22Rv1 (cell line): Measurements from ENCODE around the gene CALCOCO2.
"Not testable (repeated sequence)": the region's sequence is repeated elsewhere in the genome, so short reads cannot be mapped to it uniquely, and the experiment has no call there.

ENCODE experiments used
- H3K27ac ChIP-seq: fragments of 450-650 bp; 2 replicates; pipeline ENCODE4 v1.5.1; 2017
- ZFX ChIP-seq: fragments of 450-650 bp; IDR thresholded peaks from 2 replicates; pipeline ENCODE4 v1.6.1; 2017; ENCODE audit warnings: antibody characterized with exemption, borderline replicate concordance
- TF ChIP-seq, protein P1 (sequence below): fragments of 450-650 bp; IDR thresholded peaks from 2 replicates; pipeline ENCODE4 v1.5.1; 2017; ENCODE audit warnings: mild to moderate bottlenecking

The CALCOCO2 gene

DNA sequence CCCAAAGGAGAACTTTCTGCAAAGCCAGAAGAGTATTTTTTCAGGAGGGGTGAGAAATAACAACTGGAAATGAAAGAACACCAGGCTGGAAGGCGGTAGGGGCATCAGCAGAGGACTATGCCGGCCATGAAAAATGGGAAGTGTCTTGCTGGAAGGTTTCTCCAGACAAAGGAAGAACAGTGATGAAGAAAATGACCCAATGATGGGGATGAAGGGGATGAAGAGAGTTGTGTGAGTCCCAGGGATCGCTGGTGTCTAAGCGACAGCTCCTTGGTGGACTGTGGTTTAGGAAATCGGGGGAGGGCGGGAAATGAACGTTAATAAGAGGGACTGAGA, 14.4 kb upstream of the CALCOCO2 start:
- H3K27ac ChIP-seq, result no peak overlapping the region
- TF ChIP-seq ZFX, result no peak
- TF ChIP-seq, protein P1, sequence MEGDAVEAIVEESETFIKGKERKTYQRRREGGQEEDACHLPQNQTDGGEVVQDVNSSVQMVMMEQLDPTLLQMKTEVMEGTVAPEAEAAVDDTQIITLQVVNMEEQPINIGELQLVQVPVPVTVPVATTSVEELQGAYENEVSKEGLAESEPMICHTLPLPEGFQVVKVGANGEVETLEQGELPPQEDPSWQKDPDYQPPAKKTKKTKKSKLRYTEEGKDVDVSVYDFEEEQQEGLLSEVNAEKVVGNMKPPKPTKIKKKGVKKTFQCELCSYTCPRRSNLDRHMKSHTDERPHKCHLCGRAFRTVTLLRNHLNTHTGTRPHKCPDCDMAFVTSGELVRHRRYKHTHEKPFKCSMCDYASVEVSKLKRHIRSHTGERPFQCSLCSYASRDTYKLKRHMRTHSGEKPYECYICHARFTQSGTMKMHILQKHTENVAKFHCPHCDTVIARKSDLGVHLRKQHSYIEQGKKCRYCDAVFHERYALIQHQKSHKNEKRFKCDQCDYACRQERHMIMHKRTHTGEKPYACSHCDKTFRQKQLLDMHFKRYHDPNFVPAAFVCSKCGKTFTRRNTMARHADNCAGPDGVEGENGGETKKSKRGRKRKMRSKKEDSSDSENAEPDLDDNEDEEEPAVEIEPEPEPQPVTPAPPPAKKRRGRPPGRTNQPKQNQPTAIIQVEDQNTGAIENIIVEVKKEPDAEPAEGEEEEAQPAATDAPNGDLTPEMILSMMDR, result no peak

DNA sequence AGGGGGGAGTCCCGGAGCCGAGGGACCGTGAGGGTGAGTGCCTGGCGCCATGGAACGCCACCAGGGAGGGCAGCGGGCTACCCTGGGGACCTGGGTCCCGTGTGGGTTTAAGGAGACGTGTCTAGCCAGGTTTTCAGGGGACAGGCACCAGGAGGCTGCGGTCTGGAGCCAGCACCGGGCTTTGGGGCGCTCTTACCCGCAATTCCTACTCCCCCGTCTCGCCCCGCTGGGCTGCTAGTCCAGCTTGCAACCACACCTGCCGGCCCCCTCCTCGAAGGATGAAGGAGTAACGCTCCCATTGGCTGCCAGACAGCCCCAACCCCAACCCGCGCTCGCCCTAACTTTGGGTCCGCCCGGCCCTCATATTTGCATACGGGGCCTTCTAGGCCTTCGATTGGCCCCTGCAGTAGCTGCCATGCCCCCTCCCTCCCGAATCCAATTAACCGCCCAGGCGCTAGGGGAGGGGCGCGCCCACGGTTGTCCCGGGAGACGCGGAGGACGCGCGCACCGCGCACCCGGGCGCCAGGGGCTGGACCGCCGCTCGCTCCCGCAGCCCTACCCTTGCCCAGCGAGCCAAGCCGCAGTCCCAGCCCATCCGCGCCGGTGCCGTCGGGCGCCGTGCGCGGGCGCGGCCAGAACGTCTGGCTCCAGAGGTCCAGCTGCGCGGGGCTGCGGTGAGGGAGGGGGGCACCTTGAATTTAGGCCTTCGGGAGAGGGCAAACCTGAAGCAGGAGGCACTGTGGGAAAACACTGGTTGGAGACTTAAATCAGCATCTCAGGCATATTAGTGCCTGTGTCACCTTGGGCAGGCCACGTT, 13.9 kb upstream of the CALCOCO2 start, which contains the start of gene TTLL6:
TSS of gene TTLL6 (minus strand) at position 456 of the 817 bp plus-strand sequence. CDS start at position 299, 157 bp downstream.
- H3K27ac ChIP-seq, result peak within 1 kb of the TSS; percentile 52
- TF ChIP-seq, protein P1, result 0 out of 2 replicates have a peak, but pooled peaks have one; percentile 8
- no peak for TF ChIP-seq ZFX

DNA sequence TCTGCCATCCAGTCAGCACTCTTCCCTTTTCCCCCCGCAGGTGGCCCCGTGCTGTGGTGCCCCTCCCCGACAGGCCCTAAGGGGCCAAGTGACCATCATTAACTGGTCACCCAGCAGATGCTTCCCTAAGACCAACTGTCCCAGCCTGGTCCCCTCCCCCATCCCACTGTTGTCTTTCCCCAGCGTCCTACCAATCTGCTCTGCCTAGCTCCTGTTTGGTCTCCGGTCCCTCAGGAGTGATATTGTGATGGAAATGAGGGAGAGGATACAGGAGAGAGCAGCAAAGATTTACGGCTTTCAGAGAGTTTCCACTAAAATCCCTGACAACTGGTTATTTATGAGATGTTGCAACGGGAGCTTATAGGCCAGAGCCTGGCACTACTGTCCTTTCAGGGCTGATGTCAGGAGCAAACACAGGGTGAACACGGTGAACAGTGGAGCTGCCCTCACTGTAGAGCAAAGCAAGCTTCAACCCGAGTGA, 12.4 kb upstream of the CALCOCO2 start:
- no peak for TF ChIP-seq ZFX
- TF ChIP-seq, protein P1, result no peak
- peak overlapping the region; percentile 52 for H3K27ac ChIP-seq

DNA sequence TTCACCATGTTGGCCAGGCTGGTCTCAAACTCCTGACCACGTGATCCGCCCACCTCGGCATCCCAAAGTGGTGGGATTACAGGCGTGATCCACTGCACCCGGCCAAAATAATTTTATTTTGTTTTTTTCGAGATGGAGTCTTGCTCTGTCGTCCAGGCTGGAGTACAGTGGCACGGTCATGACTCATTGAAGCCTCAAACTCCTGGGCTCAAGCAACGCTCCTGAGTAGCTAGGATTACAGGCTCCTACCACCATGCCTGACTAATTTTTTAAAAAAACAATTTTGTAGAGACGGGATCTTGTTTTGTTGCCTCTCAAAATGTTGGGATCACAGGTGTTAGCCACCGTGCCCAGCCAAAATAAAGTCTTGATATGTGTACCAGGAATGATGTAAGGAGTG, 11.4 kb upstream of the CALCOCO2 start:
- H3K27ac ChIP-seq, result peak overlapping the region; percentile 52
- TF ChIP-seq ZFX, result no peak
- TF ChIP-seq, protein P1, result no peak

DNA sequence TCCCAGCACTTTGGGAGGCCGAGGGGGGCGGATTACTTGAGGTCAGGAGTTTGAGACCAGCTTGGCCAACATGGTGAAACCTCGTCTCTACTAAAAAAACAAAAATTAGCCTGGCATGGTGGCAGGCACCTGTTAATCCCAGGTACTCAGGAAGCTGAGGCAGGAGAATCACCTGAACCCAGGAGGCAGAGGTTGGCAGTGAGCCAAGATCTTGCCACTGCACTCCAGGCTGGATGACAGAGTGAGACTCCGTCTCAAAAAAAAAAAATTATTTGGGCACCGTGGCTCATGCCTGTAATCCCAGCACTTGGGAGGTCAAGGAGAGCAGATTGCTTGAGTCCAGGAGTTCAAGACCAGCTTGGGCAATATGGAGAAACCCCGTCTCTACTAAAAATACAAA, 9.9 kb upstream of the CALCOCO2 start:
- H3K27ac ChIP-seq, result not testable (repeated sequence)

DNA sequence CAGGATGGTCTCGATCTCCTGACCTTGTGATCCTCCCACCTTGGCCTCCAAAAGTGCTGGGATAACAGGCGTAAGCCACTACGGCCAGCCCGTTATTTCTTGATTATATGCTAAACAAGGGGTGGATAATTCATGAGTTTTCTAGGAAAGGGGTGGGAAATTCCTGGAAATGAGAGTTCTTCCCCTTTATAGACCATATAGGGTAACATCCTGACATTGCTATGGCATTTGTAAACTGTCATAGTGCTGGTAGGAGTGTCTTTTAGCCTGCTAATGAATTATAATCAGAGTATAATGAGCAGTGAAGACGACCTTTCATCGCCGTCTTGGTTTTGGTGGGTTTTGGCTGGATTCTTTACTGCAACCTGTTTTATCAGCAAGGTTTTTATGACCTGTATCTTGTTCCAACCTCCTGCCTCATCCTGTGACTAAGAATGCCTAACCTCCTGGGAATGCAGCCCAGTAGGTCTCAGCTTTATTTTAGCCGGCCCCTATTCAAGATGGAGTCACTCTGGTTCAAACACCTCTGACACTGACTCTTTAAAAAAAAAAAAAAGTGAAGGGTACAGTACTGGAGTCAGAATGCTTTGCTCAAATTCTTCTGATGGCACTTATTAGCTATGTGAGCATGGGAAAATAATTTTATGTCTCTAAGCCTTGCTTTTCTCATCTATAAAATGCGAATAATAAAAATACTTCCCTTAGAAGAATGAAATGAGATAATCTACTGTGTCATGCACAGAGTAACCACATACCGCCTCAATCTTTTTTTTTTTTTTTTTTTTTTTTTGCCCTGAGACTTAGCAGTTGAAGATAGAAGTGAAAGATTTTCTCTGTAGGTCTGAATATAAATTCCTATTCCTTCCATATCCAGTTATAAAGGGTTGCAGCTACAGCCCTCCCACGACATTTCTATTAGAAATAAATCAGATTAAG, 5.1 kb upstream of the CALCOCO2 start:
- H3K27ac ChIP-seq, result no peak overlapping the region
- no peak for TF ChIP-seq ZFX
- TF ChIP-seq, protein P1, result no peak

DNA sequence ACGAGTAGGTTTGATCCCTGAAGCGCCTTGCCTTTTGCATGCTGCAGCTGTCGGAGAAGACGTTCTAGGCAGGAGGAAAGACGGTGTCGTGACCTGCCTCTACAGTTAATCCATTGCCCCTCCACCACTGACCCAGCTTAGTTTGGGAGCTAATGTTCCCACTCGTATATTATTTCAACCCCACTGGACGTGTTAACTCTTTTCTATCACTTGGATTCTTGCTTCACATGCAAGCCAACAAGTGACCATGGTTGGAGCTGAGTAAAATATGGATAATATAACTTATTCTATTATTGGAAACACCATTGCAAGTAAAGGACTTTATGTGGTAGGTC, 681 bp downstream of the CALCOCO2 start:
- TF ChIP-seq, protein P1, result no peak
- TF ChIP-seq ZFX, result no peak
- peak overlapping the region; percentile 36; the same call in 1 of the 2 replicates for H3K27ac ChIP-seq
